Neutrophil (primary cell): ENCODE data around the gene BBOX1.

Experiments
- H3K27ac ChIP-seq: fragments of 200-600 bp; sonication (generic); 2 replicates; pipeline ENCODE4 v1.5.1; 2016; ENCODE audit warnings: mild to moderate bottlenecking, moderate library complexity
- H3K27me3 ChIP-seq: fragments of 200-600 bp; sonication (generic); 2 replicates; pipeline ENCODE4 v1.6.0; 2016; ENCODE audit warnings: mild to moderate bottlenecking
- H3K36me3 ChIP-seq: fragments of 200-600 bp; sonication (generic); 2 replicates; pipeline ENCODE4 v1.5.1; 2017
- H3K4me1 ChIP-seq, 2 experiments: fragments of 200-600 bp in 1 of 2; sonication (generic) in 1 of 2; 1 replicate in 1 of 2; 2 replicates in 1 of 2; pipeline versions ENCODE4 v1.5.1 to v1.6.1; 2013 to 2016; ENCODE audit warnings: low read depth in 1 of 2, low read length in 1 of 2, mild to moderate bottlenecking in 1 of 2, moderate library complexity in 1 of 2; ENCODE audit not compliant: control insufficient read depth in 1 of 2, insufficient read depth in 1 of 2
- H3K4me3 ChIP-seq, 2 experiments: fragments of 200-600 bp in 1 of 2; sonication (generic) in 1 of 2; 1 replicate in 1 of 2; 2 replicates in 1 of 2; pipeline ENCODE4 v1.5.1; 2013 to 2016; ENCODE audit warnings: low read depth in 1 of 2, low read length in 1 of 2, mild to moderate bottlenecking in 1 of 2, moderate library complexity in 1 of 2
- H3K9me3 ChIP-seq: fragments of 200-600 bp; sonication (generic); 2 replicates; pipeline ENCODE4 v1.5.1; 2016
- CTCF ChIP-seq: fragments of 200-600 bp; sonication (generic); IDR thresholded peaks from 2 replicates; pipeline ENCODE4 v1.5.1; 2016; ENCODE audit warnings: antibody characterized with exemption

The BBOX1 gene

DNA sequence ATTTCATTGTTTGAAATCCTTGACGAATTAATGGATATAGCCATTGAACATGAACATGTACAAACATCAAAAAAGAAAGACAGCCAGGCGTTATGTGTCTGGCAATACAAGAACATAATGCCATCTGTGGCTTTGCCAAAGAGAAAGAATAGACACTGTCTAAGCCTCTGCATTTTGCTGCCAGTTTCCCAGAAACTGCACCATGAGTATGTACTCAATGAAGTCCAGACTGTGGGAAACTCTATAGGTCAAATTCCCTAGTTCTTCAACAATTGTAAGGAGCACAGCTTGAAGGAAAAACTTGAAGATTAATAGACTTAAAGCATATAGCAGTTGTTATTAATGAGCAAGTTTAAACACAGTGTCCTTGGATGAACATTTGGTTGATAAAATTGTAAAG lies 71.3 kb downstream of the BBOX1 start:
- H3K27ac ChIP-seq, result no peak overlapping the region
- no peaks in the 10 kb centered on the region for H3K27me3 ChIP-seq
- no peak overlapping the region for H3K4me3 ChIP-seq
- TF ChIP-seq CTCF, result no peak
- no peaks in the 10 kb centered on the region for H3K4me1 ChIP-seq
- H3K36me3 ChIP-seq, result no peaks in the 10 kb centered on the region
- no peaks in the 10 kb centered on the region for H3K9me3 ChIP-seq

DNA sequence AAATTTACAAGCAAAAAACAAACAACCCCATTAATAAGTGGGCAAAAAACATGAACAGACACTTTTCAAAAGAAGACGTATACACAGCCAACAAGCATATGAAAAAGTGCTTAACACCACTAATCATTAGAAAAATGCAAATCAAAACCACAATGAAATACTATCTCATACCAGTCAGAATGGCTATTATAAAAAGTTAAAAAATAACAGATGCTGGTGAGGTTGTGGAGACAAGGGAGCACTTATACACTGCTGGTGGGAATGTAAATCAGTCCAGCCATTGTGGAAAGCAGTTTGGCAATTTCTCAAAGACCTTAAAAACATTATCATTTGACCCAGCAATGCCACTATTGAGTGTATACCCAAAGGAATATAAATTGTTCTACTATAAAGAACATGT lies 72.3 kb downstream of the BBOX1 start:
- Histone ChIP-seq H3K36me3 (no peaks in the 10 kb centered on the region), H3K27me3 (no peaks in the 10 kb centered on the region), H3K9me3 (no peaks in the 10 kb centered on the region), H3K4me1 (no peaks in the 10 kb centered on the region), H3K4me3 (no peak overlapping the region), H3K27ac (no peak overlapping the region)
- no peak for TF ChIP-seq CTCF

- no peak overlapping the region for H3K4me3 ChIP-seq
- TF ChIP-seq CTCF, result no peak
Observed at GRCh38 chr11:27115051-27115650, 74.5 kb downstream of the BBOX1 start.

GRCh38 chr11:27116684-27117083 lies 76.1 kb downstream of the BBOX1 start:
- Histone ChIP-seq H3K27me3 (no peaks in the 10 kb centered on the region), H3K9me3 (no peaks in the 10 kb centered on the region), H3K4me3 (no peak overlapping the region), H3K4me1 (no peaks in the 10 kb centered on the region), H3K27ac (no peak overlapping the region), H3K36me3 (no peaks in the 10 kb centered on the region)
- TF ChIP-seq CTCF, result no peak

More at GRCh38 chr11:27115051-27115650, 74.5 kb downstream of the BBOX1 start:
- Histone ChIP-seq H3K27me3 (no peaks in the 10 kb centered on the region), H3K36me3 (no peaks in the 10 kb centered on the region), H3K27ac (no peak overlapping the region), H3K4me1 (no peaks in the 10 kb centered on the region), H3K9me3 (no peaks in the 10 kb centered on the region)

DNA sequence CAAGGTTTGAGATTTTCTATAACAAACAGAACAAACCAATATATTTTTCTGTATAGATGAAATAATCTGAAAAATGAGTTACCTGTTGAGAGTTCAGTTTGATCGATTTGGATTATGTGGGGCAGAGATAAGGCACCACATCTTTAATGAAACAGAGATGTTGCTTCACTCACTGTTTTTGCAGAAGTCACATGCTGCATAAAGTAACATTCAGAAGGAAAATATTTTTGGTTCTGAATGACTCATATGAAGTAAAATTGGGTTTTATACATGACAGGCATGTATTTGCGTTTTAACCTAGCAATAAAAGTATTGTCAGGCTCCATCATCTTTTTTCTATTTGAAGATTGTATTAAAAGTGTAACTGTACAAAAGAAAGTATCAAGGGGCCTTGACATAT lies 77.8 kb downstream of the BBOX1 start:
- no peaks in the 10 kb centered on the region for H3K9me3 ChIP-seq
- no peaks in the 10 kb centered on the region for H3K4me1 ChIP-seq
- no peak for TF ChIP-seq CTCF
- no peak overlapping the region for H3K4me3 ChIP-seq
- H3K36me3 ChIP-seq, result no peaks in the 10 kb centered on the region
- H3K27me3 ChIP-seq, result no peaks in the 10 kb centered on the region
- no peak overlapping the region for H3K27ac ChIP-seq

GRCh38 chr11:27118949-27119348 lies 78.3 kb downstream of the BBOX1 start:
- Histone ChIP-seq H3K27ac (no peak overlapping the region), H3K27me3 (no peaks in the 10 kb centered on the region), H3K4me1 (no peaks in the 10 kb centered on the region), H3K36me3 (no peaks in the 10 kb centered on the region), H3K9me3 (no peaks in the 10 kb centered on the region), H3K4me3 (no peak overlapping the region)
- no peak for TF ChIP-seq CTCF
